Activated CD4-positive, alpha-beta T cell treated with anti-CD3 and anti-CD28 coated beads, Interleukin-2, amount 50 U/mL, for 24 hours (primary cell): ENCODE results near the gene RASGRF2.
"Not testable (repeated sequence)": the region's sequence is repeated elsewhere in the genome, so short reads cannot be mapped to it uniquely, and the experiment has no call there.

Experiments used
- DNase-seq, 2 donors: peaks; one replicate each; pipeline ENCODE4 v3.0.0-alpha.2; 2020; ENCODE audit warnings: low read depth in 1 of 2, low spot score in 1 of 2

The RASGRF2 gene

GRCh38 chr5:81235287-81236072, 275.3 kb downstream of the RASGRF2 start:
- no peak for DNase-seq

DNA sequence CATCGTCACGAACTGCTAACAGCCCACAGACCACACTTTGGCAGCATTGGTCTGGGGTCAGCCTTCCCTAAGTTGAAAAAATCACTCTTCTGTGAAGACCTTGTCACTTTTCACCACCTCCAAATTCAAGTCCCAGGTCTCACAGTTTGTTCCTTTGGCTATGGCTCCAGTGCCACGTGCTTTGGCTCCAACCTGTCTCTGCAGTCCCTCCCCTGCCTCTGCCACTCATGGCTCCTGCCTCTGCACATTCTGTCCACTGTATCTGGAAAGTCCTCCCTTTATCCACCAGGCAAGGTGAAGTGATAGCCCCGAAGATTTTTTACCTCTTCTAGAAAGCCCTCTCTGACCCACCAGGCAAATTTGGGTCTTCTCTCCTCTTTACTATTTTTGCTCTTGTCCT, 278.3 kb downstream of the RASGRF2 start:
- DNase-seq = no peak

DNA sequence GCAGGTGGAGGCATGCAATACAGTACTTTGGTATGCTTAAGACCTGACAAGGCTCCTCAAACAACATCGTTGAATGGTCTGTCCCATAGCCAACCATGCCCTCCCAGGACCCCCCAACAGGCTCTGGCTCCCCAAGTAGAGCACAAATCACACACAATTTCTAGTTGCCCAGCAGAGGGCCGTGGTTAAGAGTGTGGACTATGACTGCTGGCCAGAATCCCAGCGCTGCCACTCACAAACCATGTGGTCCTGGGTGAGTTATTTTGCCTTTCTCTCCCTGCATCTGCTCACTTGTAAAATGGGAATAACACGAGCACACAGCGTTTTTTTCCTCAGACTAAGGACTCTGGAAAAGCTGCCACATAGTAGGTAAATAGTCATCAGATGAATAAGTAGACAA, 279.4 kb downstream of the RASGRF2 start:
- DNase-seq = no peak

DNA sequence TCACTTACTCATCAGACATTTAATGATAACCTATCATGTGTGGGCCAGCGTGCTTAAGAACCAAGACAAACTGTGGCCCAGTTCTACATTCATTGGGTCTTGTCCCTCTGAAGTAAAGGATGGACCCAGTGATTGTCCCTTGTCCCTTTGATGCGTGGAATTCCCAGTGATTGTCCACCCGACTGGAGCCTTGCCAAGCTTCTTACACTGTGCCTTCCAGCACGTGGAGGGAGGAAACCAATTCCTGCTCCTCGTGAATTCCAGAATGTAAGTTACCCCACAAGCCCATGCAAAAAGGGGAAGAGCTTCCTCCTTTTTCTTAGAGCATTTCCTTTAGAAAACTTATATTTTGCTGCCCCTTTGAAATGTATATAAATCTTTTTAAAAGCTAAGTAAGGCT, 280.8 kb downstream of the RASGRF2 start:
- DNase-seq = no peak

DNA sequence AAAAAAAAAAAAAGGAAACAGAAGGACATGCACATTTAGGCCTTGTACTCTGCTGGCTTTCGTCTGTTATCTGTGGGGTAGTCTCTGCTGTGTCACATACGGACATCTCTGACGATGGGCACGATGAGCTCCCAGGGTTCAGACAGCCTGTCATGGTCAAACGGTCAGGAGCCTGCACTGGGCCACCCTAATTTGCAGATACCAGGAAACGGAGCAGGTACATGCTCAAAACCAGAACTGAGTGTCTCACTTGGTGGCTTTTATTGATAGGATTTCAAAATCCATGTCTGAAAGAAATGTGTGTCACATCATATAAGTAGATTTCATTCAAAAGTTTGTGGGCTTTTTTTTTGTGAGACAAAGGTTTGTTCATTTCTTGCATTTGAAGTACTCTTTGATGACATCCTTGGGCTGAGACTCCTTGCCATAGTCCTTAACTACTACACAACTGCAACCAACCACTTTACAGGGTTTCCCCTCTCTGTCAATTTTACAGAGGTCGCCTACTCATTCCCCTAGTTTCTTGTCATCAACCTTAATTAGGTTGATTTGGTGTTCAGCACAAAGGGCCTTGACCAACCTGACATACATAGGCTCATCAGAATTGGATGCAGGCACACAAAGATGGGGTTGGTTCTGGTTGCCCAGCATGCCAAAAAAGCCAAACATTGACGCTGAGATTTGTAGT, 281.9 kb downstream of the RASGRF2 start:
- DNase-seq = no peak

DNA sequence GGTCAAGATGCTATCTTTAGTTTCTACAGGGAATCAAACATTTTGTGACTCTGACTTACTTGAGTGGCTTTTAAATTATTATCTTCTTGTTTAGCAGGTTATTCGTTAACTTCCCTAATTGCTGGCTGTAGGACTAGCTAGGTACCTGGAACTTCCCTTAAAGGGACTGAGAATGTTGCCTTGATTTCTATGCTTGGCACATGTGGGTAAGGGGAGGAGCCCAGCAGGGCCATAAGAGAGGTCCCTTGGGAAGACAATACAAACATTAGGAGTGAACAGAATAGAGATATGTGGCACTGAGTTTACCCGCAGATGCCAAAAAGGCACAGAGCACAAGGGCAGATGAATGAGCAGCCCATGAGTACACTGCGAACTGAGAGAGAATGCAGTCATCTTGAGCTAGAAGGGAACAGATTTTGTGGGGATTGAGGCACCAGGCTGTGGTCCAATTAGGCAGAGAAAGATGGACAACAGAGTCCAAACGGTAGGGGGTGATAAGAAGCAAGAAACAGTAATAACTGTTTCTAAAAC, 282.8 kb downstream of the RASGRF2 start:
- no peak for DNase-seq

- DNase-seq = no peak
These were observed 284.3 kb downstream of the RASGRF2 start for GRCh38 chr5:81244451-81244850.

DNA sequence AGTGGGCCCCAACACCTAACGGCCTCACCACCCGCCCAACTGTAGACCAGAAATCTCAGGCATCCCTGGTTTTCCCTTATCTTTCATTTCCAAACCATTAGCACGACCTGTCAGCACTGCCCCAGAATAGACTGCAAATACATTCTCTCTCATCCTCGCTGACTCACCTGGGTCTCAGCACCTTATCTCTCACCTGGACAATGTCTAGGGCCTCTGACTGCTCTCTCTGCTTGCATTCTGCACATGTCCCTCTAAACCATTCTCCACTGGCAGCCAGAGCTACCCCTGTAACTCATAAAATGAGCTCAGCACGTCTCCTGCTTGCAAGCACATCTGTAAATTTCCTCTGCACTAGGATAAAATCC, 285.7 kb downstream of the RASGRF2 start:
- DNase-seq = no peak

DNA sequence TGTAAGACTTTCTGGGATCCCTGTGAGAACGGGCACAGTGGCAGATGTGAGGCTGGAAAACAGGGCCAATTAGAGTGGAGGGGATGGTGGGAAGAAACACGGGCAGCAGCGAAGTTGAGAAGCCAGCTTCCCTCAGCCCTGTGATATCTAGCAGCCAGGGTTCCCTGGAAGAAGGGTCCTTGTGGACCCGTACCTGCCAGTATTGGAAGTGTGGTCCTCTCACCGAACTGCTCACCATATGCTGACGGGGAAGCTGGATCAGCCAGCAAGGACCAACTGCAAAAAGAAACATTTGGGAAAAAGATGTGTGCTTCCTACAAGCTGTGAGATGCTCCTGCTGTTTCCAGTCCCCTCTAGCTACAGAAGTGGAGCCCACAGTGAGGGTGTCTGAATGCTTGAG, 286.5 kb downstream of the RASGRF2 start:
- DNase-seq = no peak

GRCh38 chr5:81247441-81247972, 287.3 kb downstream of the RASGRF2 start:
- DNase-seq = no peak

DNA sequence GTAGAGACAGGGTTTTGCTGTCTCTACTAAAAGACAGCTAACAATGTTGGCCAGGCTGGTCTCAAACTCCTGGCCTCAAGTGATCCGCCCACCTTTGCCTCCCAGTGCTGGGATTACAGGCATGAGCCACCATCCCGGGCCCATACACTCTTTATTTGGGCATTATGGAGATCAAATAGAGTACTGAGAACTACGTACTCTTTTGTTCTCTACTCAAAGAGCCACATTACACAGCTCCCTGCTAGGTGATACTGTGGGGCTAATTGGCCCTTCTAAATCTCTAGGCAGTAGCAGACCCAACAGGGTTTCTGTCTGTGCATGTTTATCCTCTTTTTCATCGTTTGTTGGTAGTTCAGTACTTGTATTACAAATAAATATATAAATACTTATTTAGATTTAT, 289.1 kb downstream of the RASGRF2 start:
- no peak for DNase-seq

DNA sequence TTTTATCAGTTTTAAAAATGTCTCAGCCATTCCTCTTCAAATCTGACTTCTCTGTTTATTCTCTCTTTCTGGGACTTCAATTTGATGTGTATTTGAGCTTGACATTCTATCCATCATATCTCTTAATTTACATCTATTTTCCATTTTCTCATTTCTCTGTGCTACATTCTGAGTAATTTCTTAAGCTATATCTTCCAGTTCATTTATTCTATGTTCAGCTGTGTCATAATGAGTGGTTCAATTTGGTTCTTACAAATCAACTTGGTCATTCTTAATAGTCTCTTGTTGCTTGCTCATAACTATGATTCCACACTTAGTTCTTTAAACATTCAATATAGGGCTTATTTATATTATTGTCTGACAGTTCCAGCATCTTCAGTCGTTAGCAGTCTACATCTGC, 289.8 kb downstream of the RASGRF2 start:
- no peak for DNase-seq

DNA sequence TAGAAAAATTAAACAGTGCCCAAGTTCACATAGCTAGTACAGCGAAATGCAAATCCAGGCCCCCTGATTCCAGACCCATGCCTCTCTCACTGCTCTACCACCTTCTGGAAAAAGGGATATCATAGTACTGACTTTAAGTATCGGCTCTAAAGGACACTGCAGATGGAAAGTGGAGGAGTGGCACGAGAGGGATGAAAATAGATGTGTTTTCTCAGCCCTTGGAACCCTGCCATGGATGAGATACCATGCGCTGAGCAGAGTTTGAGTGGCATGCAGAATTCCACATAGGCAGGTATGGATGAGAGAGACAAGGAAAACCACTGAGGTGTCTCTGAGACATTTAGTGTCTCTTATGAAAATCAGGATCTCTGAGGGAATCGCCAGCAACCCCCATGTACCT, 291.8 kb downstream of the RASGRF2 start:
- DNase-seq = no peak

- DNase-seq = no peak
These were observed 292.7 kb downstream of the RASGRF2 start for GRCh38 chr5:81252904-81253303.

DNA sequence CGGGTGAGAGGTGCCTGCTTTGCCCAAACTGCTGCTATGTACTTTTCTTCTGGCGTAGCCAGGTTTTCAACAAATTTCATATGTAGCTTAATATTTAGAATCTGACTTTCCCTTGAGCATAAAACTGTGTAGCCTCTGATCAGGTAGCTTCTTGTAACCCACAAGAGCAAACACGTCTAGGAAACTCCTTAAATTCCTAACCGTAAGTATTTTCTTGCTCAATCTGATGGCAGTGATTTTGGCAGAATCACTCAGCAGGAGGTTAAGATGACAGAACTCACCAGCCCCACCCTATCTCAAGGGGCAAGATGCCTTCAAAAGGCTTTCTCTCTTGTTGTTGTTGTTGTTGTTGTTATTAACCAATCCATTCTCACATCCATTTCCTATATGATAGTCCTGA, 293.7 kb downstream of the RASGRF2 start:
- no peak for DNase-seq

DNA sequence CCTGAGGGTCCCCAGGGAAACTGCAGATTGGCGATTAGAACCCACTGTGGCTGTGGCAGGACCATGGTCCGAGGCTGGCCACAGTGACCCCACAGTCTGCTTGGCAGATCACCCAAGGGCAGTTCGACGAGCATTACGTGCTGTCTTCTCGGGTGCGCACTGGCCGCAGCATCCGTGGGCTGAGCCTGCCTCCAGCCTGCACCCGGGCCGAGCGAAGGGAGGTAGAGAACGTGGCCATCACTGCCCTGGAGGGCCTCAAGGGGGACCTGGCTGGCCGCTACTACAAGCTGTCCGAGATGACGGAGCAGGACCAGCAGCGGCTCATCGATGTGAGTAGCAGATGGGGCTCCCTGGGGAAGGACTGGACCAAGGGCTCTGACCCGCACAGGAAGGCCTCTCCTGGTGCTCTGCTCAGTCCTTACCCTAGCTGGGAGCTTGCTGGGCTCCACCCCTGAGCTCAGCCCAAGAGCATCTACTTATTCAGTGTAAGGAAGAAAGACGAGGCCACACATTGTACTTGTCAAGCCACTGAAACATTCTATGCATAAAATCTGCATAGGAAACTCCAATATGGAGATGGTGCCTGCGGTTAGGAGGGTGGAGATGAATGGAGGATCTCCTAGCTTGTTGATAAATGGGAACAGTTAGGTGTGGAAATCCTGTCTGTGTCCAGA, 294.9 kb downstream of the RASGRF2 start:
- DNase-seq = no peak

DNA sequence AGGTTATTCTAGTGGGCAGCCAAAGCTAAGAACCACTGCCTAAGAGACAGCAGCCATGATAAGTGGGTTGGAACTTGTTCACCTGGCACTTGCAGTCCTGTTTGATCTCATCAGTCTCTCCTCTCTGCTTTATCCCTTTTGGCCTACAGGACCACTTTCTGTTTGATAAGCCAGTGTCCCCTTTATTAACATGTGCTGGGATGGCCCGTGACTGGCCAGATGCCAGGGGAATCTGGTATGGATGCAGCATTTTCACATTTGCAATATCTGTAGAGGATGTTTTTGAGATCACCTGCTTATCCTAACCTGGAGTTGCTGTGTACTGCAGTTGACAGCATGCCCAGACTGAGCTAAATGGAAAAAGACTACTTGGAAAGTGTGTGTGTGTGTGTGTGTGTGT, 296.6 kb downstream of the RASGRF2 start:
- no peak for DNase-seq

DNA sequence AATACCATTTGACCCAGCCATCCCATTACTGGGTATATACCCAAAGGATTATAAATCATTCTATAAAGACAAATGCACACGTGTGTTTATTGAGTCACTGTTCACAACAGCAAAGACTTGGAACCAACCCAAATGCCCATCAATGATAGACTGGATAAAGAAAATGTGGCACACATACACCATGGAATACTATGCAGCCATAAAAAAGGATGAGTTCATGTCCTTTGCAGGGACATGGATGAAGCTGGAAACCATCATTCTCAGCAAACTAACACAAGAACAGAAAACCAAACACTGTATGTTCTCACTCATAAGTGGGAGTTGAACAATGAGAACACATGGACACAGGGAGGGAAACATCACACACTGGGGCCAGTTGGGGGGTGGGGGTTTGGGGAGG, 302.6 kb downstream of the RASGRF2 start:
- DNase-seq = not testable (repeated sequence)

GRCh38 chr5:81265101-81265500, 304.9 kb downstream of the RASGRF2 start:
- no peak for DNase-seq

DNA sequence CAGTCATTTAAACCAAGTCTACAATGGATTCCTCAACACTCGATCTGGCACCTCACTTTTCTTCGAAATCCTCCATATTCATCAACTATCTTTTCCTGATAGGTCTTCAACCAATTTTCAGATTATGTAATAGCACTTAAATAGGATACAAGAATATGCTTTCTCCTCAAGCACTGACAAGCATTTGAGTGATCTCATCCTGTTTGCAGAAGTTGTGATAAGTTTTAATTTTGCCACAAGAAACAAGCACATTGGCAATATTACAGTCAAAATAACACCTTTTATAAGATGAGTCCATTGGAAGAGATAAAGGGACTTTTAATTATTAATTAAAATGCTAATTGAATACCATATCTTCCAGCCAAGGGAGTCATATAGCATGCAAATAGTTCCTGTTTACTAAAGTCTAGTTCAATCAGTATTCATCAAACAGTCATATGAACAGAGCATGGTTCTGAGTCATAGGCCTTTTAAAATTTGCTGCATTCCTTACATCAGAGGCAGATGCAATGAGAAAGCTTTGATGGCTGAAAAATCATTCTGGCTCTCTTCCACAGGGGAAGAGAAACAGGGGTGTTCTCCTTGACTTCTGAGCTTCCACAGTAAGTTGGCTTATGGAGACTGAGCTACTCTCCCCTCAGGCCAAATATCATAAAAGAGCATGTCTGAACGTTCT, 308.5 kb downstream of the RASGRF2 start:
- DNase-seq = no peak

GRCh38 chr5:81269751-81270393, 309.7 kb downstream of the RASGRF2 start:
- DNase-seq = no peak
